Jurkat, Clone E6-1 (cell line): ENCODE data around the gene OGN. TPM values are rescaled to one million over a fixed set of nuclear protein-coding genes. Genes with fewer than 3 reads are reported as not detected.
"Not testable (repeated sequence)": the region's sequence is repeated elsewhere in the genome, so short reads cannot be mapped to it uniquely, and the experiment has no call there.

ENCODE experiments used
- DNase-seq: peaks from one replicate; pipeline ENCODE4 v3.0.0-alpha.2; 2011; ENCODE audit warnings: low read depth, low spot score
- H3K4me3 ChIP-seq: 2 replicates; pipeline ENCODE4 v1.5.1; 2011; ENCODE audit warnings: mild to moderate bottlenecking, low read length, control low read depth, moderate library complexity
- polyA plus RNA-seq: library from polyadenylated mRNA; unstranded; fragments of >200 nt; gene quantifications from one replicate; pipeline ENCODE4 v1.2.1, GENCODE V29; 2012; ENCODE audit warnings: missing spikeins; ENCODE audit not compliant: insufficient read length, insufficient read depth

OGN gene
- polyA plus RNA-seq, result 8.7 TPM

- H3K4me3 ChIP-seq, result peak within 1 kb of the TSS; percentile 43
- DNase-seq, result peak; percentile 90
These were observed at the start of gene OGN for GRCh38 chr9:92404042-92404836. OGN (minus strand) TSS chr9:92404578; CDS start chr9:92403407, 1,171 bp downstream.

- no peak overlapping the region for H3K4me3 ChIP-seq
- no peak for DNase-seq
These were observed 42.2 kb upstream of the OGN start for GRCh38 chr9:92446536-92446935.

- DNase-seq, result no peak
- H3K4me3 ChIP-seq, result no peak overlapping the region
These were observed 40.5 kb upstream of the OGN start for GRCh38 chr9:92444841-92445240.

GRCh38 chr9:92440751-92441046 lies 36.3 kb upstream of the OGN start:
- no peak for DNase-seq
- H3K4me3 ChIP-seq, result no peak overlapping the region

GRCh38 chr9:92439921-92440750 lies 35.8 kb upstream of the OGN start:
- DNase-seq, result no peak
- no peak overlapping the region for H3K4me3 ChIP-seq

- DNase-seq, result no peak
- no peak overlapping the region for H3K4me3 ChIP-seq
These were observed 34.6 kb upstream of the OGN start for GRCh38 chr9:92438900-92439526.

GRCh38 chr9:92435263-92435662 lies 30.9 kb upstream of the OGN start:
- no peak overlapping the region for H3K4me3 ChIP-seq
- DNase-seq, result no peak

- H3K4me3 ChIP-seq, result no peak overlapping the region
- no peak for DNase-seq
These were observed 28.7 kb upstream of the OGN start for GRCh38 chr9:92432972-92433548.

- no peak for DNase-seq
- H3K4me3 ChIP-seq, result no peak overlapping the region
These were observed 28.0 kb upstream of the OGN start for GRCh38 chr9:92432350-92432749.

GRCh38 chr9:92429836-92430235 lies 25.5 kb upstream of the OGN start:
- DNase-seq, result no peak
- H3K4me3 ChIP-seq, result no peak overlapping the region

- DNase-seq, result peak; percentile 86
- H3K4me3 ChIP-seq, result no peak overlapping the region
These were observed 22.2 kb upstream of the OGN start for GRCh38 chr9:92426501-92427145.

- no peak for DNase-seq
- H3K4me3 ChIP-seq, result no peak overlapping the region
These were observed 21.1 kb upstream of the OGN start for GRCh38 chr9:92425474-92425873.

GRCh38 chr9:92424340-92424739 lies 20.0 kb upstream of the OGN start, which contains the start of gene OMD:
OMD (minus strand) TSS chr9:92424471; CDS start chr9:92417558, 6,913 bp downstream.
- DNase-seq, result no peak
- no peak within 1 kb of the TSS for H3K4me3 ChIP-seq

GRCh38 chr9:92423612-92424011 lies 19.2 kb upstream of the OGN start:
- no peak overlapping the region for H3K4me3 ChIP-seq
- DNase-seq, result no peak

- H3K4me3 ChIP-seq, result no peak overlapping the region
- no peak for DNase-seq
These were observed 18.4 kb upstream of the OGN start for GRCh38 chr9:92422611-92423338.

- H3K4me3 ChIP-seq, result no peak overlapping the region
- no peak for DNase-seq
These were observed 10.2 kb upstream of the OGN start for GRCh38 chr9:92414566-92414965.

GRCh38 chr9:92411157-92411556 lies 6.8 kb upstream of the OGN start:
- DNase-seq, result not testable (repeated sequence)

GRCh38 chr9:92408747-92409478 lies 4.5 kb upstream of the OGN start:
- no peak overlapping the region for H3K4me3 ChIP-seq
- no peak for DNase-seq

More at GRCh38 chr9:92411157-92411556, 6.8 kb upstream of the OGN start:
- H3K4me3 ChIP-seq, result not testable (repeated sequence)
